HG03280 (cell line): Measurements from ENCODE around the gene FHOD1.

Source experiments
- ATAC-seq: cut with Tn5 transposase; IDR thresholded peaks from one replicate; pipeline ENCODE4 v1.9.1; 2021; ENCODE audit warnings: mild to moderate bottlenecking, moderate library complexity; ENCODE audit not compliant: unreplicated experiment

Gene FHOD1

DNA sequence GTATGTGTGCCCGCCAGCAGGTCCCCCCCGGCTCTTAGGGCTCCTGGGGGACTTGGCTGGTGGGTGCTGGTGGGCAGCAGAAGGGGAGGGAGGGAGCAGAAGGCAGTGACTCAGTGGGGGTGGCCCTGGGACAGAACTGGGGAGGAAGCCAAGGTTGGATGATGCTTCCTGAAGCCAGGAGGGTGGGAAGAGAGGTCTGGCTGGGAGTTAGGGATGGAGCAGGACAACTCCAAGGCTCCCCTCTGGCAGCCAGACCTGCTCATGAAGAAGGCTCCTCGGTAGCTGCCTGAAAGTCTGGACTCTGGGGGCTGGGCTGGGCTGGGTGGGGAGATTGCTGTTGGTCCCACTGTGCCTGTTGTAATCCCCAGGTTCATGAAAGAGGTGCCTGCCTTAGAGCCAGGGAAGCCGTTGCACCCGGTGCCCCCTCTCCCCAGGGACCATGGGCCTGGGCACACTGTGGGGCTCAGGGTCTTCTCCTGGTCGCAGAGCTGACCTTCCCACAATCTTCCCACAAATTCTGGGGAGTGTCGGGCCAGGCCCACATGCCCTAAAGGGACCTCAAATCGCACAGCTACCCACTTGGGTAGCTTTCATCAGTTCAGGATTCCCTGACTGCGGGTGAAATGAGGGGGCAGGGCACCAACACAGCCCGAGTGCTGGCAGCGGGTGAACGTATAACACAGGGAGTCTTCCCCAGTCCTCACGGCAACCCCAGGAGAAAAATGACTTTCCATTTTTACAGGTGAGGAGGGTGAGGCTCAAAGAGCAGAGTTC, 30.9 kb upstream of the FHOD1 start:
- no peak for ATAC-seq

DNA sequence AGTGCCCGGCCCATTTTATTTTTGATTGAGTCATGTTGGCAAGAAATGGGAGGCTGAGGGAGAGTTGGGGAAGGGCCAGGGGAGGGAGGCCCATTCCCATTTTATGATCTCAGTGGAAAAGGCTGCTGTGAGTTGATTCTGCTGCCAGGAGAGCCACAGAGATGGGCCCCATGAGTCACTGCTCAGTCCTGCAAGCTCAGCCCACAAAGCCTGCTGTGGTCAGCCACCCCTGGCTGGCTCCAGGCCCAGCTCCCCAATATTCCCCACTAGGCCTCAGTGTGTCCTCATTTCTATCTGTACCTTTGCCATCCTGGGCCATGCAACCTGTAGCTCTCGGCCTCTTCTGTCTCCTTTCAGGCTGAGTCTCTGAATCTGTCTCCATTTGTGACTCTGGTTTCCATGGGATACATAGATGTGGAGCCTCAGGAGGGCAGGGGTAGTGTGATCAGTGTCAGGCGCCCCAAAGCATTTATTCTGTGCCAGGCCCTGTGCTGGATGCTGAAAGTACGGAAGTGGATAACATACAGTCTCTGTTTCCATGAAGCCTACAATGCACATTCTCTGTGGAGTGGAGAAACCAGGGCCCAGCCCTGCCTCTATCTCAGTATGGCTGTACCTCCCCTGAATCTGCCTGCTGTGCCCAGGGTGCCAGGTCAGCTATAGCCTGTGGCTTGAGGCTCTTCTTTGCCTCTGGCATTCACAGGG, 30.2 kb upstream of the FHOD1 start:
- no peak for ATAC-seq

DNA sequence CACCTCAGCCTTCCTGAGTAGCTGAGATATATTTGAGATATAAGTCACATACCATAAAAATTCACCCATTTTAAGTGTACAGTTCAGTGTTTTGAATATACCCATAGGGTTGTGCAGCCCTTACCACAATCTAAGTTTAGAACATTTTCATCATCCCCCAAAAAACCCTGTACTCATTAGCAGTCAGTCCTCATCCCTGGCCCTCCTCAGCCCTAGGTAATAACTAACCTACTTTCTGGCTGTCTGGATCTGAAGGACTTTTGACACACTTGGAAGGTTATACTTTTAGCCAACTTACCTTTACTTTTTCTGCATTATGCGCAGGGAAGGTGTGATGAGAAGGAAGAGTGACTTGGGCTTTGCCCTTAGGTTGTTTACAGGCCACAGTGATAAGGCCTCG, 28.0 kb upstream of the FHOD1 start:
- no peak for ATAC-seq

DNA sequence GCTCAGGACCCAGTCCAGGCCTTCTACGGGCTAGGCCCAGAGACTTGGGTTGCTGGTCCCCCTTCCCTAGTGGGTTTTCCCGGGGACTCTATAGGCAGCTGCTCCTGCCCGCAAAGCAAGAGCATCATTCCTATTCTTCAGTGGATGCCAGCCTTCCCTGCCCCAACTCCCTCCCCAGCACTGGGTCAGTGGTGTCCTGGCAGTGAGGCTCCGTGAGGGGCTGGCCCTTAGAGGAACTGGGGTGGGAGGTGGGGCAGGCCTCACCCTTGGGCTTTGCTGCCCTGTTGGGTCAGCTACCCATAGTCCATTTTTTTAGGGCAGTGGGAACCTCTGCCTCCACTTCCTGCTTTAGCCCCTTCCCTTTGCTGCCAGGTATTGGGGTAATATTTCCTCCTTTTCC, 24.2 kb upstream of the FHOD1 start:
- no peak for ATAC-seq

DNA sequence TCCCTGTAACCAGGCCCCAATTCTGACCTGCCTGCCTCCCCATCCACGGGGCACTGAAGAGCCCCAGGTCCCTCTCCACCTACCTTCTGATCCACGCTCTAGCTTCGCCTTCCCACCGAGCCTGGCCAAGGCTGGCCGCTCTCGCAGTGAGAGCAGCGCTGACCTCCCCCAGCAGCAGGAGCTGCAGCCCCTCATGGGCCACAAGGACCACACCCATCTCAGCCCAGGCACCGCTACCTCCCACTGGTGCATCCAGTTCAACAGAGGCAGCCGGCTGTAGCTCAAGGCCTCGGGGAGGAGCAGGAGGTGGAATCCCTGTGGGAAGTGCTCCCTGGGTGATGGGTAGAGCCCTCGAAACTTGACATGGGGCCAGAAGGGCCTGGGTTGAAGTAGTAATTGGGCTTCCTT, 23.7 kb upstream of the FHOD1 start:
- no peak for ATAC-seq

DNA sequence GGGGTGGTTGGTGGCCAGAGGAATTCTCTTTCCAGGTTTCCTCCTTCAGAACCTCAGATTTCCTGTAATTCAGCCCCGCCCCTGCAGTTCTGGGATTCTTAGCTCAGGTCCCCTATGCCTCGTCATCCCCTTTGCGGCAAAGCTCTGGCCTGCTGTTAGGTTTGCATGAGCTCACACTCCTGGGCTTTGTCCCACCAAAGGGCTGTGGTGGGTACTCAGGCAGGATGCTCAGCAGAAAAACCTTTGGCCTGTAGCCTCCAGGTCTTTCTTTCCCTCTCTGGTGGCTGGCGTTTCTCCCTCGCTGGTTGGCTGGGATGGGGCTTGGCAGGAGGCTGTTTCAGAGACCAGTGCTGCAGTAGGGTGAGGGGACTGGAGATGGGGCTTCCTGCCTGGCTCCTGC, 22.5 kb upstream of the FHOD1 start:
- no peak for ATAC-seq

DNA sequence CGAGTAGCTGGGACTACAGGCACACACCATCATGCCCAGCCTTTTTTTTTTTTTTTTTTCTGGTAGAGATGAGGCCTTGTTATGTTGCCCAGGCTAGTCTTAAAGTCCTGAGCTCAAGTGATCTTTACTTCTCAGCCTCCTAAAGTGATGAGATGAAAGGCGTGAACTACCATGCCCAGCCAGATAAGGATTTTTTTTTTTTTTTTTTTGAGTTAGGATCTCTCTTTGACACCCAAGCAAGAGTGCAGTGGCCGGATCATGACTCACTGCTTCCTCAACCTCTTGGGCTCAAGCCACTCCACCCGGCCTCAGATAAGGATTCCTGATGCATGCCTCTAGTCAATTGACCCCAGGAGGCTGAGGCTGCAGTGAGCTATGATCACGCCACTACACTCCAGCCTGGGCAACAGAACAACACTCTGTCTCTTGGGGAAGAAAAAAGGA, 20.9 kb upstream of the FHOD1 start:
- ATAC-seq, result no peak

DNA sequence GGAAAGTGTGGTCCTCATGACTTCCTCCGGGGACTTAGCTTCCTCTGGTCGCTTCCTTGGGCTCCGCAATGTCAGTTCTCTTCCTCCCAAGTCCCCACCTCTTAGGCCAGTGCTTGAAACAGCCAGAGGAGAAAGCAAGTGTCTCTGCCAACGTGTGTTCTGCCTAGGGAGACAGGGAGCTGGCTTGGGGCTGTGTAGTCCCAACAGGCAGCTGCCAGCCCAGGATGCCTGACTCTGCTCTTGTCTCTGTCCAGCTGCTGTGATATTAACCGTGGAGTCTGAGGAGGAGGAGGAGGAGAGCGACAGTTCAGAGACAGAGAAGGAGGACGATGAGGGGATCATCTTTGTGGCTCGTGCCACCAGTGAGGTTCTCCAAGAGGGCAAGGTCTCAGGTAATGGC, 18.6 kb upstream of the FHOD1 start:
- no peak for ATAC-seq

DNA sequence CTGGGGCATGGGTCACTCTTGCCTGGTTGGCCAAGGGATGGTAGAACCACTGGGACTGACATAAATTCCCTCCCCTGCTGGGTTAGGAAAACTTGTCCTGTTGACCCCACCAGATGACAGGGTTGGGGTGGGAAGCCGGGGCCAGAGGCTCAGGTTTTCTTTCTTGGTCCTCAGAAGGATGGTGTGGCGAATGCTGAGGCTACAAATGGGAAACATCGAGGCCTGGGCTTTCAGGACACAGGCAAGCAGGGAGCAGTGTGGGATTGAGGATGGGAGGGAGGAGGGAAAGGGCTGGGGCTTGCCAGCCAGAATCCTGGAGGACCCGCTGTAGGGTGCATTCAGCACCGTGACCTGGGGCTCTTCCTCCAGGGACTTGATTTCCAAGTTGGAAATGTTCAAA, 17.6 kb upstream of the FHOD1 start:
- no peak for ATAC-seq

DNA sequence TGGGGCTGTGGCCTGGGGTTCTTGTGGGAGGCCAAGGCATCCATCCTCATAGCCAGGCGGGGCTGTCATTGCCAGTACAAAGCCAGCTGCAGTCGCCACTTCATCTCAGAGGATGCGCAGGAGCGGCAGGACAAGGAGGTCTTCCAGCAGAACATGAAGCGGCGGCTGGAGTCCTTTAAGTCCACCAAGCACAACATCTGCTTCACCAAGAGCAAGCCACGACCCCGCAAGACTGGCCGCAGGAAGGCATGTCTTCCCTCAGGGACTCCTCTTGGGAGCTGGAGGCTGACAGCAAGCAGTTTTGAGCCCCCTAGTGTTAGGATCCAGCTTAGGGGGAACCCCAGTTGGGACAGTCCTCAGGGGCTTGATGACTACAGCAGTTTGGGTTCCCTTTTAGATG, 17.0 kb upstream of the FHOD1 start:
- no peak for ATAC-seq

DNA sequence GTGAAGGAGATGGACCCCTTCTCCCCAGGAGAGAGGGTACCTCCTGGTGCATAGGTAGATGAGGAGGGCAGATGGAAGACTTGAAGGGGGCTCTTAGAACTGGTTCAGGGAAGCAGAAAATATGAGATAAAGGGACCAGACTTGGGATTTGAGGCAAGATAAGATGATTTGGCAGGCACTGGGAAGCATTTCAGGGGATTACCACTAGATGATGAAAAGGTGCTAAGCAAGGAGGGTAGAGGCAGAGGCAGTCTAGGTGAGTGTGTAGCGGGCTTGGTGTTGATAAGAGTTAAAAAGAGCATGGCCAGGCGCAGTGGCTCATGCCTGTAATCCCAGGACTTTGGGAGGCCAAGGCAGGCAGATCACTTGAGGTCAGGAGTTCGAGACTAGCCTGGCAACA, 15.9 kb upstream of the FHOD1 start:
- ATAC-seq, result no peak

DNA sequence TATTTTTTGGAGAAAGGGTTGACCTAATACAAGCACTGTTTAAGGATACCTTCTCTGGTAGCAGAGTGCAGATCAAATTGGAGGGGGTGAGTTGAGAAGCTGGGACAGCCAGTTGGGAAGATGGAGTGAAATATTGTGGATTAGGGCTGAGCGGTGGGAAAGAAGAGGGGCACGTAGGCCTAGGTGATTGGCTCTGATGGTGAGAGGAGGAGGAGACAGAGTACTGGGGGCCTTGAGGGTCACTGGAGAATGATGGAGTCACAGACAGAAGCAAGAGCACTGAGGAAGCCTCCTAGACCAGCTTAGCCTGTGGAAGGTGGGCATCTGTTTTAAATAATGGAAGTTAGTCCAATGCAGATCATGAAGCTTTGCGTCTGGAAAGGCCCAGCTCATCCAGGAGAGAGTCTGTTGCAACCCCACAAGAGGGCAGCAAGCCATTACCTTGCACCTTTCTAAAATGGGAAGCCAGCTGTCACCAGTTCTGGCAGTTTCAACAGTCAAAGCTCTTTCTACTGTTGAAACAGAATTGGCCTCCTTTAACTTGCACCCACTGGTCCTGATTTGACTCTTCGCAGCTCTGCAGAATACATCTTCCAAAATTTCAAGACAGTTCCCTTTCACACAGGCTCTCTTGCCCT, 13.3 kb upstream of the FHOD1 start:
- ATAC-seq, result no peak

DNA sequence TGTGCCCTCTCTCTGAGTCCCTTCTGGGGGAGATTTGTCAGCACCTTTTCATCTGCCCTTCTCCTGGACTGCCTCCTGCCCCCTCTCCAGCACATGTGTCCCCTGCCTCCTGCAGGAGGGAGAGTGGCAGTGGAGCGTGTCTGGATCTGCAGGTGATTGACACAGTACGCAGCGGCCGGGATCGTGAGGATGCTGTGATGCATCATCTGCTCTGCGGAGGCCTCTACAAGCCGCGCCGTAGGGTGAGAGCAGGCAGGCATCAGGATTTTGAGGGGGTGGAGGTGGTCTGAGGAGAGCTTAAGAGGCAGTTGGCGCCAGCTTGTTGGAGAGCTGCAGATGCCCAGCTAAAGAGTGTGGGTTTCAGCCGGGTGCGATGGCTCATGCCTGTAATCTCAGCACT, 12.4 kb upstream of the FHOD1 start:
- ATAC-seq, result no peak

DNA sequence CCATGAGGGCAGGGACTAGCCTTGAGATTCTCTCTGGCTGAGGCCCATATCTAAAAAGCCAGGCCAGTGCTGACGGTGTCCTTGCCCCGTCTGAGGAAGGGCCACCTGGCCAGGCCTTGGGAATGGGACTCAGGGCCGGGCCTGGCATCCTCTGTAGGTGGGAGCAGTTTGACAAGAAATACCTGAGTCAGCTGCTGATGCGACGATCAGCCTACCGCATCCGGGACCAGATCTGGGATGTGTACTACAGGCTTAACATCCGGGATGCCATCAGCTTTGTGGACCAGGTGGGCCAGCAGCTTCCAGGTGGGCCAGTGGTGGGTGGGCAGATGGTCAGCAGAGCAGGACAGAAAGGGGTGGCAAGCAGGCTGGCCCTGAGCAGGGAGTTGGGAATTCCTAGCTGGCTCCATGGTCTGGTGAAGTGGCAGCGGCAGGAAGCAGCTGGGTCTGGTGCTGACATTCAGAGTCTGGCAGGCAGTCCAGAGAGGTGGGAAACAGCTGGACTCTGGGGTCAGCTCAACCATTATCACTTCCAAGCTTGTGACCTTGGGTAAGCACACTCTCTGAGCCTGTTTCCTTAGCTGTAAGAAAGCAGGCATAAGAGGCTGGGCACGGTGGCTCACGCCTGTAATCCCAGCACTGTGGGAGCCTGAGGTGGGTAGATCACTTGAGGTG, 11.0 kb upstream of the FHOD1 start:
- no peak for ATAC-seq

DNA sequence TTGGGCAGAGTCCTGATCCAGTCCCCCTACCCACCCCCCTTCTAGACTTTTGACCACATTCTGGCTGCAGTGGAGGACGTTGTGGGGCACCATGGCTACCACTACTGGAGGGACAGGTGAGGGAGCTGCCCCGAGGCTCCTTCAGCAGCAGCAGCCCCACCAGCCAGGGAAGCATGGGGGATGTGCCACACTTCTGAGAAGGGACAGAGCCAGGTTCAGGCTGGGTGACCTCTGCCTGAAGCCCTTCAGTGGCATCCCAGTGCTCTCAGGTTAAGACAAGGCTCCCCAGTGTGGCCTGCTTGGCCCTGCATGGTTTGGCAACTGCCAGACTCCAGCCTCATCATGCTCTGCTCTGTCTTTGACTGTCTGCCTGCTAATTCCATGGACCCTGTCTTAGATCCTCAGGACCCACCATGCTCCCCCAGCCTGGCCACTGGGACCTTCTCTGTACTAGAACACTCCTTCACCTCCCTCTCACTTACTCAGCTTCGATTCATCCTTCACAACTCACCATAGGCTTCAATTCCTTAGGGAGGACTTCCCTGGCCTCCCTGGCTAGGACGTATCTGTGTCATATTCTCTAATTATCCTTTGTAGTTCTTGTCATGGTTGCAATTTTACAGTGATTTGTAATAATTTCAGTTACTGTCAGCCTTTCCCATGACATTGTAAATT, 10.3 kb upstream of the FHOD1 start:
- ATAC-seq, result no peak

DNA sequence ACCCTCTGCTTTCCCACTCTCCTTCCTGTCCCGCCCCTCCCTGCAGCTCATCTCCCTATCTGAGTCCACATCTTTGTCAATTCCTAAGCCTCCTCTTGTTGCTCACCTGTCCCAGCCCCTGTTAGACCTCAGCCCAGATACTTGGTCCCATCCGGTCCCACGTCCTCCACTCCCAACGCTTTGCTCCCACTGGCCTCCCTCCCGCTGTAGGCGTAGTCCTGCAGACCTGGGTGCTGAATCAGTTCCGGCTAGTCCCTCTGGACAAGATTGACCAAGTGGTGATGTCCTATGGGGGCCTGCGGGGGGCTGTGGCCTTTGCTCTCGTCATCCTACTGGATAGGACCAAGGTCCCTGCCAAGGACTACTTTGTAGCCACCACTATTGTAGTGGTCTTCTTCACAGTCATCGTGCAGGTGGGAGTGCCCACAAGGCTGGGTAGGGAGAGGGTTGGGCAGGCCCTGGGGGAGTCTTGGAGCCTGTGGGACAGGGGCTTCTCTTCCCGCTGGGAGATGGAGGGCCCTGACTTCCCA, 9.5 kb upstream of the FHOD1 start:
- no peak for ATAC-seq

DNA sequence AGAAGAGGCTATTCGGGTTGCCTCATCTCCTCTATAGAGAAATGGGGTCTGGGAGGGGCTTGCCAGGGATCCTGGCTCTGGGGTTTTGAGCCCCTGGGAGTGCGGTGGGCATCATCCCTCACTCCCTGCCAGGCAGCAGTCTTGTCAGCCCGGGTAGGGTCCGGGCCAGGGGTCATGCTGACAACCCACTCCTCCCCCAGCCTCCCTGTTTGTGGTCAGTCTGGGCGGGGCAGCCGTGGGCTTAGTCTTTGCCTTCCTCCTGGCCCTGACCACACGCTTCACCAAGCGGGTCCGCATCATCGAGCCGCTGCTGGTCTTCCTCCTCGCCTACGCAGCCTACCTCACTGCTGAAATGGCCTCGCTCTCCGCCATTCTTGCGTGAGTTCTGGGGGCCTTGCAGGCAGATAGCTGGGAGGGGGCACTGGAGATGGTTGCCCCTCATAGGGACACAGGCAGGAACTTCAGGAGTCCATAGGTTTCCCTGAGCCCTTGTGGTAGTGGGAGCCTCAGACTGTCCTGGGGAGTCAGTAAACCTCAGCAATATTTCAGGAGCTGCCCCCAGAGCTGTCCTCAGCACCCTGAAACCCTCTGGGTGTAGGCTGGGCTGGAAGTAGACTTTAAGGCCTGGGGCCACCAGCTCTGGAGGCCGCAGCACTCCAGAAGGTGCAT, 8.4 kb upstream of the FHOD1 start:
- ATAC-seq, result no peak

DNA sequence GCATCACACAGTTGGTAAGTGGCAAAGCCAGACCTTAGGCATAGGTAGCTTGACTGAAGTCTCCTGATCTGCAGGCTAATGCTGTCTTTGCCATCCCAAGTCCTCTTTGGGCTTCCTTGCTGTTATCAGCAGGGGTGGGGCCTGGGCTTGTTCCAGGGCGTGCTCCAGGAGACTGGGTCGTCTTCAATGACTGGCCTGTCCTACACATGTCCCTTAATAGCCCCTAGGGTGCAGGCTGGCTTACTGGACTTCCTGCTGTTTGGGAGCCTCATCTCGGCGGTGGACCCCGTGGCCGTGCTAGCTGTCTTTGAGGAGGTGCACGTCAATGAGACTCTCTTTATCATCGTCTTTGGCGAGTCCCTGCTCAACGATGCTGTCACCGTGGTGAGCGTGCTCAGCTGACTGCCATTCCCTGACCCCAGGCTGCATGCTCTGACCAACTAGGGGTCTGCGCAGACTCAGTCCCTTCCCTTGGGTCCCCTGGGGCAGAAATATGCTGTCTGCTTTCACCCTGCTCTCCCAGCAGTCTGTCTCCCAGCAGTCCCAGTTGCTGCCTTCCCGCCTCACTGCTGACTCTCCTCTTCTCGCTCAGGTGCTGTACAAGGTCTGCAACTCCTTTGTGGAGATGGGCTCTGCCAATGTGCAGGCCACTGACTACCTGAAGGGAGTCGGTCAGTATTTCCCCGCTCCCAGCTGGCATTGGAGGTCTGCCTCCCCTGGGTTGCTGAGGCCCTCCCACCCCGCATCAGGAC, 7.7 kb upstream of the FHOD1 start:
- ATAC-seq, result no peak
